ENCODE measurements around the gene MEG3. TPM values are rescaled to one million over a fixed set of nuclear protein-coding genes. Genes with fewer than 3 reads are reported as not detected.

The MEG3 gene
- total RNA-seq, 2 experiments from 2014 or later = not detected

DNA sequence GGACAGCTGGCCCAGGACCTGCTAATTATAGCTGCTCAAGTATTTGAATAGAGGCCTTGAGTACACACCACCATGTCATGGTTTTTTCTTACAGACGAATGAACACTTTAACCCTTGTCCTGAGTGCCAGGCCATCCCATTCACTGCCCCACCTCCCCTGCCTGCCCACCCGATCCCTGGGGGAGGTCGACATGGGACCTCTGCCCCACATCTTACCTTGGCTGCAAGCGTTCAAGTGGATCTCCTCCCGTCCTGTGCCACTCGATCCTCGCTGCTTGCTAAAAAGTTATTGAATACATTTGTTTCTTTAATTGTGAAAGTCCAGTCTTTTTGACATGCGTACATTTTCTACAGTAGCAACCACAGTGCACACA lies 67.3 kb downstream of the MEG3 start:
- CTCF ChIA-PET (ENCODE audit: unreplicated experiment) = no interaction called here
- no peaks in the 10 kb centered on the region for H4K20me1 ChIP-seq (ENCODE audit: insufficient read depth, low read length)
- H3K4me2 ChIP-seq (ENCODE audit: low read length) = no peak overlapping the region
- H2AFZ ChIP-seq (ENCODE audit: low read length) = no peak overlapping the region
- no peaks in the 10 kb centered on the region for H3K79me2 ChIP-seq (ENCODE audit: insufficient read depth, low read depth, low read length)
- no TSS peak for BruUV-seq (replicated peaks)
- no peak overlapping the region for H3K27ac ChIP-seq (ENCODE audit: low read depth, low read length, poor library complexity, severe bottlenecking)
- TF ChIP-seq CTCF (conservative IDR thresholded peaks at IDR 0.05; ENCODE audit: low read length) (no peak), EZH2phosphoT487 (IDR thresholded peaks at IDR 0.05; ENCODE audit: borderline replicate concordance, low read depth, low read length) (no peak)
- no peaks in the 10 kb centered on the region for H3K9me3 ChIP-seq (ENCODE audit: low read length)
- no peaks in the 10 kb centered on the region for H3K9me2 ChIP-seq (ENCODE audit: insufficient read depth, low read length)
- no peak overlapping the region for H3K4me3 ChIP-seq (ENCODE audit: low read depth, low read length, poor library complexity, severe bottlenecking)
- POLR2A ChIA-PET = no interaction called here
- no peak for DNase-seq (ENCODE audit: low spot score)
- intact Hi-C loops (cut with micrococcal nuclease; ENCODE audit: unreplicated experiment) = no loop called here
- no peaks in the 10 kb centered on the region for H3K36me3 ChIP-seq (ENCODE audit: insufficient read depth, low read length)
- H3K4me1 ChIP-seq (ENCODE audit: insufficient read depth, low read length, poor library complexity, severe bottlenecking) = no peaks in the 10 kb centered on the region

- no TSS peak for BruUV-seq (replicated peaks)
- Histone ChIP-seq H4K20me1 (ENCODE audit: insufficient read depth, low read length) (no peaks in the 10 kb centered on the region), H3K4me1 (ENCODE audit: insufficient read depth, low read length, poor library complexity, severe bottlenecking) (no peaks in the 10 kb centered on the region), H3K9me3 (ENCODE audit: low read length) (no peaks in the 10 kb centered on the region), H3K9me2 (ENCODE audit: insufficient read depth, low read length) (no peaks in the 10 kb centered on the region), H3K79me2 (ENCODE audit: insufficient read depth, low read depth, low read length) (no peaks in the 10 kb centered on the region), H3K4me2 (ENCODE audit: low read length) (no peak overlapping the region), H3K36me3 (ENCODE audit: insufficient read depth, low read length) (no peaks in the 10 kb centered on the region), H3K27ac (ENCODE audit: low read depth, low read length, poor library complexity, severe bottlenecking) (no peak overlapping the region), H2AFZ (ENCODE audit: low read length) (no peak overlapping the region), H3K4me3 (ENCODE audit: low read depth, low read length, poor library complexity, severe bottlenecking) (no peak overlapping the region)
- ChIA-PET CTCF (ENCODE audit: unreplicated experiment) (no interaction called here), POLR2A (interaction anchor here (0.7 kb wide), 1 partner anchor 291 kb away, joined by 6 read pairs; no protein-coding TSS in a partner anchor)
- intact Hi-C loops (cut with micrococcal nuclease; ENCODE audit: unreplicated experiment) = no loop called here
- no peak for TF ChIP-seq EZH2phosphoT487 (IDR thresholded peaks at IDR 0.05; ENCODE audit: borderline replicate concordance, low read depth, low read length)
- no peak for TF ChIP-seq CTCF (conservative IDR thresholded peaks at IDR 0.05; ENCODE audit: low read length)
- DNase-seq (ENCODE audit: low spot score) = no peak
Measured at GRCh38 chr14:100893760-100894159, 67.8 kb downstream of the MEG3 start.

DNA sequence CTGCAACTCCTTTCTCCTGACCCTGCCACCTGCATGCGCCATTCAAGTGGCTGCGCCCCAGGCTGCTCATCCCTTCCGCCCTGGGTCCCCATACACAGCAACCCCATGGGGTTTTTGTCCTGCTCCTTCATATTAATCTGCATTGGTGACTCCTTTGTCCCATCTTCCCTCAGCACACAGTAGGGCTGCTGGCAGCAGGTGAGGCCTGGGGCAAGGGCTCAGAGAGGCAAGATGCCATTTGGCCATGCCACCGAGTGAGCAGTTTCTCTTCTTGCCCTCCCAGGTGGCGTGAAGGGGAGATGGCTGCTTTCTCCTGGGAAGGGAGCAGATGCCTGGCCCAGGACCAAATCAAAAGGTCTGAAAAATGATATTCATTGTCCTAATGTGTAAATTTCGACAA lies 68.5 kb downstream of the MEG3 start:
- Histone ChIP-seq H3K4me3 (ENCODE audit: low read depth, low read length, poor library complexity, severe bottlenecking) (no peak overlapping the region), H2AFZ (ENCODE audit: low read length) (no peak overlapping the region), H3K9me3 (ENCODE audit: low read length) (no peaks in the 10 kb centered on the region), H3K36me3 (ENCODE audit: insufficient read depth, low read length) (no peaks in the 10 kb centered on the region), H3K4me1 (ENCODE audit: insufficient read depth, low read length, poor library complexity, severe bottlenecking) (no peaks in the 10 kb centered on the region), H3K27ac (ENCODE audit: low read depth, low read length, poor library complexity, severe bottlenecking) (no peak overlapping the region), H4K20me1 (ENCODE audit: insufficient read depth, low read length) (no peaks in the 10 kb centered on the region), H3K79me2 (ENCODE audit: insufficient read depth, low read depth, low read length) (no peaks in the 10 kb centered on the region), H3K4me2 (ENCODE audit: low read length) (no peak overlapping the region), H3K9me2 (ENCODE audit: insufficient read depth, low read length) (no peaks in the 10 kb centered on the region)
- DNase-seq (ENCODE audit: low spot score) = no peak
- intact Hi-C loops (cut with micrococcal nuclease; ENCODE audit: unreplicated experiment) = no loop called here
- ChIA-PET CTCF (ENCODE audit: unreplicated experiment) (no interaction called here), POLR2A (interaction anchor here (0.7 kb wide), 1 partner anchor 100 kb away, joined by 5 read pairs; no protein-coding TSS in a partner anchor)
- TF ChIP-seq CTCF (conservative IDR thresholded peaks at IDR 0.05; ENCODE audit: low read length) = no peak
- TF ChIP-seq EZH2phosphoT487 (IDR thresholded peaks at IDR 0.05; ENCODE audit: borderline replicate concordance, low read depth, low read length) = no peak
- BruUV-seq (replicated peaks) = no TSS peak

Measured in OCI-LY7 (cell line).